22Rv1 (cell line): ENCODE measurements around the gene SWSAP1.
"Not testable (repeated sequence)": the region's sequence is repeated elsewhere in the genome, so short reads cannot be mapped to it uniquely, and the experiment has no call there.

ENCODE experiments used
- CTCF ChIP-seq: fragments of 450-650 bp; IDR thresholded peaks from 2 replicates; pipeline ENCODE4 v1.5.1; 2017; ENCODE audit warnings: mild to moderate bottlenecking
- ZFX ChIP-seq: fragments of 450-650 bp; IDR thresholded peaks from 2 replicates; pipeline ENCODE4 v1.6.1; 2017; ENCODE audit warnings: antibody characterized with exemption, borderline replicate concordance

- not testable (repeated sequence) for TF ChIP-seq CTCF, ZFX
These were observed 32.3 kb downstream of the SWSAP1 start for GRCh38 chr19:11406703-11407236.
